ENCODE measurements around the gene ZBTB44. TPM values are rescaled to one million over a fixed set of nuclear protein-coding genes. Genes with fewer than 3 reads are reported as not detected.
"Not testable (repeated sequence)": the region's sequence is repeated elsewhere in the genome, so short reads cannot be mapped to it uniquely, and the experiment has no call there.

Gene ZBTB44
- total RNA-seq, 1 donor = 45.8 TPM

GRCh38 chr11:130249371-130249770 lies 65.3 kb downstream of the ZBTB44 start:
- DNase-seq (ENCODE audit: low read depth) = no peak
- no peak overlapping the region for H3K4me3 ChIP-seq (ENCODE audit: low read depth, low read length)
- no peak for TF ChIP-seq CTCF (IDR thresholded peaks at IDR 0.05; ENCODE audit: insufficient read depth, low read length)

GRCh38 chr11:130247319-130247718 lies 67.4 kb downstream of the ZBTB44 start:
- DNase-seq (ENCODE audit: low read depth) = no peak
- no peak overlapping the region for H3K4me3 ChIP-seq (ENCODE audit: low read depth, low read length)
- no peak for TF ChIP-seq CTCF (IDR thresholded peaks at IDR 0.05; ENCODE audit: insufficient read depth, low read length)

- DNase-seq (ENCODE audit: low read depth) = peak; percentile 45
- no peak for TF ChIP-seq CTCF (IDR thresholded peaks at IDR 0.05; ENCODE audit: insufficient read depth, low read length)
- H3K4me3 ChIP-seq (ENCODE audit: low read depth, low read length) = no peak overlapping the region
Measured at GRCh38 chr11:130246738-130247137, 68.0 kb downstream of the ZBTB44 start.

GRCh38 chr11:130246270-130246669 lies 68.4 kb downstream of the ZBTB44 start:
- TF ChIP-seq CTCF (IDR thresholded peaks at IDR 0.05; ENCODE audit: insufficient read depth, low read length) = no peak

GRCh38 chr11:130245375-130245774 lies 69.3 kb downstream of the ZBTB44 start:
- DNase-seq (ENCODE audit: low read depth); H3K4me3 ChIP-seq (ENCODE audit: low read depth, low read length): not testable (repeated sequence)

More at GRCh38 chr11:130246270-130246669, 68.4 kb downstream of the ZBTB44 start:
- no peak for DNase-seq (ENCODE audit: low read depth)
- H3K4me3 ChIP-seq (ENCODE audit: low read depth, low read length) = no peak overlapping the region

- no peak overlapping the region for H3K4me3 ChIP-seq (ENCODE audit: low read depth, low read length)
- no peak for TF ChIP-seq CTCF (IDR thresholded peaks at IDR 0.05; ENCODE audit: insufficient read depth, low read length)
- DNase-seq (ENCODE audit: low read depth) = no peak
Measured at GRCh38 chr11:130244848-130245247, 69.9 kb downstream of the ZBTB44 start.

GRCh38 chr11:130243816-130244215 lies 70.9 kb downstream of the ZBTB44 start:
- no peak for DNase-seq (ENCODE audit: low read depth)
- H3K4me3 ChIP-seq (ENCODE audit: low read depth, low read length) = no peak overlapping the region
- no peak for TF ChIP-seq CTCF (IDR thresholded peaks at IDR 0.05; ENCODE audit: insufficient read depth, low read length)

Measured in fibroblast of the aortic adventitia (primary cell).